ENCODE measurements around the gene LRSAM1.

Gene LRSAM1

GRCh38 chr9:127450830-127451607 is at the start of gene LRSAM1, which contains the start of gene RPL12:
LRSAM1 (plus strand) TSS chr9:127451510; CDS start chr9:127454528, 3,018 bp downstream.
RPL12 (minus strand) TSS chr9:127451406; CDS start chr9:127451317, 89 bp downstream.
- H3K4me3 ChIP-seq (ENCODE audit: low read depth, low read length): peak within 1 kb of the TSS; percentile 97
- TF ChIP-seq CTCF (conservative IDR thresholded peaks at IDR 0.05; ENCODE audit: low read depth, low read length): no peak
- DNase-seq (ENCODE audit: low read depth): peak; percentile 97

GRCh38 chr9:127402401-127403090 is 48.8 kb upstream of the LRSAM1 start:
- no peak overlapping the region for H3K4me3 ChIP-seq (ENCODE audit: low read depth, low read length)
- no peak for DNase-seq (ENCODE audit: low read depth)
- TF ChIP-seq CTCF (conservative IDR thresholded peaks at IDR 0.05; ENCODE audit: low read depth, low read length): no peak

GRCh38 chr9:127403507-127404192 is 47.7 kb upstream of the LRSAM1 start:
- no peak for TF ChIP-seq CTCF (conservative IDR thresholded peaks at IDR 0.05; ENCODE audit: low read depth, low read length)
- H3K4me3 ChIP-seq (ENCODE audit: low read depth, low read length): no peak overlapping the region
- no peak for DNase-seq (ENCODE audit: low read depth)

GRCh38 chr9:127404631-127405030 is 46.7 kb upstream of the LRSAM1 start:
- no peak for TF ChIP-seq CTCF (conservative IDR thresholded peaks at IDR 0.05; ENCODE audit: low read depth, low read length)
- no peak for DNase-seq (ENCODE audit: low read depth)
- no peak overlapping the region for H3K4me3 ChIP-seq (ENCODE audit: low read depth, low read length)

- H3K4me3 ChIP-seq (ENCODE audit: low read depth, low read length): no peak overlapping the region
- TF ChIP-seq CTCF (conservative IDR thresholded peaks at IDR 0.05; ENCODE audit: low read depth, low read length): no peak
- DNase-seq (ENCODE audit: low read depth): no peak
Observed at GRCh38 chr9:127405344-127406125, 45.8 kb upstream of the LRSAM1 start.

- no peak for TF ChIP-seq CTCF (conservative IDR thresholded peaks at IDR 0.05; ENCODE audit: low read depth, low read length)
- no peak overlapping the region for H3K4me3 ChIP-seq (ENCODE audit: low read depth, low read length)
- no peak for DNase-seq (ENCODE audit: low read depth)
Observed at GRCh38 chr9:127406799-127407491, 44.4 kb upstream of the LRSAM1 start.

Data from choroid plexus epithelial cell (primary cell).